K562 (cell line): Measurements from ENCODE around the gene GRK3. TPM values are rescaled to one million over a fixed set of nuclear protein-coding genes. Genes with fewer than 3 reads are reported as not detected.

Experiments
- FOXM1 ChIP-seq, 2 experiments: fragments of 450-650 bp in 1 of 2; sonication (generic) in 1 of 2; formaldehyde crosslinking in 1 of 2; IDR thresholded peaks; 2 replicates each; pipeline versions ENCODE4 v1.6.1 to v1.9.0; 2017 to 2022; ENCODE audit warnings: low read depth in 2 of 2, mild to moderate bottlenecking in 2 of 2, missing genetic modification reagents in 1 of 2, moderate library complexity in 1 of 2
- MAZ ChIP-seq, 2 experiments: fragments of 450-650 bp in 1 of 2; sonication (generic) in 1 of 2; formaldehyde crosslinking; IDR thresholded peaks in 1 of 2; conservative IDR thresholded peaks in 1 of 2; 2 replicates each; pipeline versions ENCODE4 v1.4.0 to v1.5.0; 2020; ENCODE audit warnings: mild to moderate bottlenecking in 1 of 2, missing genetic modification reagents in 1 of 2
- SMAD4 ChIP-seq: fragments of 250-450 bp; sonication (Bioruptor Pico); conservative IDR thresholded peaks from 2 replicates; pipeline ENCODE4 v1.8.0; 2021; ENCODE audit warnings: inconsistent platforms, mild to moderate bottlenecking, moderate library complexity
- SMARCA4 ChIP-seq: fragments of 450-650 bp; IDR thresholded peaks from 2 replicates; pipeline ENCODE4 v1.6.1; 2016
- ZEB2 ChIP-seq: fragments of 450-650 bp; IDR thresholded peaks from 2 replicates; pipeline ENCODE4 v1.6.1; 2016
- polyA plus RNA-seq, 8 experiments: library from polyadenylated mRNA; depleted of rRNA in 4 of 8; stranded (reverse) in 5 of 8; unstranded in 3 of 8; fragments of >200 nt; fragmentation: Nextera tagmentation in 2 of 8; fragmentation: Illumina TruSeq in 1 of 8; extraction: Ambion mirVana in 2 of 8; extraction: Trizol in 1 of 8; gene quantifications; 2 replicates each; pipeline versions ENCODE4 v1.2.1 to v1.2.3, GENCODE V29; 2011 to 2014; ENCODE audit warnings: inconsistent platforms in 1 of 8, missing spikeins in 1 of 8
- total RNA-seq, 7 experiments: library from RNA; depleted of rRNA in 6 of 7; stranded (reverse); fragments of >200 nt in 6 of 7; fragmentation: Illumina TruSeq in 2 of 7; extraction: Trizol in 2 of 7; gene quantifications; 2 replicates each; pipeline versions ENCODE4 v1.2.1 to v1.2.3, GENCODE V29; 2011 to 2021; ENCODE audit warnings: low replicate concordance in 1 of 7
- TF ChIP-seq, protein P1 (sequence below): fragments of 450-650 bp; IDR thresholded peaks from 2 replicates; pipeline ENCODE4 v1.6.1; 2018; ENCODE audit not compliant: partially characterized antibody
- TF ChIP-seq, protein P2 (sequence below): fragments of 250-450 bp; sonication (Bioruptor Pico); IDR thresholded peaks from 2 replicates; pipeline ENCODE4 v1.8.0; 2022; ENCODE audit warnings: inconsistent platforms, mild to moderate bottlenecking, moderate library complexity, borderline replicate concordance

Gene GRK3
- total and polyA plus RNA-seq, 9 of the 15 experiments (the other 6 are each of a cell fraction or from before 2014, with no cell fraction given), result 1.4 to 7.6 (median 3.6) TPM

GRCh38 chr22:25689631-25690030, 125.2 kb downstream of the GRK3 start (continued):
- TF ChIP-seq, protein P1, sequence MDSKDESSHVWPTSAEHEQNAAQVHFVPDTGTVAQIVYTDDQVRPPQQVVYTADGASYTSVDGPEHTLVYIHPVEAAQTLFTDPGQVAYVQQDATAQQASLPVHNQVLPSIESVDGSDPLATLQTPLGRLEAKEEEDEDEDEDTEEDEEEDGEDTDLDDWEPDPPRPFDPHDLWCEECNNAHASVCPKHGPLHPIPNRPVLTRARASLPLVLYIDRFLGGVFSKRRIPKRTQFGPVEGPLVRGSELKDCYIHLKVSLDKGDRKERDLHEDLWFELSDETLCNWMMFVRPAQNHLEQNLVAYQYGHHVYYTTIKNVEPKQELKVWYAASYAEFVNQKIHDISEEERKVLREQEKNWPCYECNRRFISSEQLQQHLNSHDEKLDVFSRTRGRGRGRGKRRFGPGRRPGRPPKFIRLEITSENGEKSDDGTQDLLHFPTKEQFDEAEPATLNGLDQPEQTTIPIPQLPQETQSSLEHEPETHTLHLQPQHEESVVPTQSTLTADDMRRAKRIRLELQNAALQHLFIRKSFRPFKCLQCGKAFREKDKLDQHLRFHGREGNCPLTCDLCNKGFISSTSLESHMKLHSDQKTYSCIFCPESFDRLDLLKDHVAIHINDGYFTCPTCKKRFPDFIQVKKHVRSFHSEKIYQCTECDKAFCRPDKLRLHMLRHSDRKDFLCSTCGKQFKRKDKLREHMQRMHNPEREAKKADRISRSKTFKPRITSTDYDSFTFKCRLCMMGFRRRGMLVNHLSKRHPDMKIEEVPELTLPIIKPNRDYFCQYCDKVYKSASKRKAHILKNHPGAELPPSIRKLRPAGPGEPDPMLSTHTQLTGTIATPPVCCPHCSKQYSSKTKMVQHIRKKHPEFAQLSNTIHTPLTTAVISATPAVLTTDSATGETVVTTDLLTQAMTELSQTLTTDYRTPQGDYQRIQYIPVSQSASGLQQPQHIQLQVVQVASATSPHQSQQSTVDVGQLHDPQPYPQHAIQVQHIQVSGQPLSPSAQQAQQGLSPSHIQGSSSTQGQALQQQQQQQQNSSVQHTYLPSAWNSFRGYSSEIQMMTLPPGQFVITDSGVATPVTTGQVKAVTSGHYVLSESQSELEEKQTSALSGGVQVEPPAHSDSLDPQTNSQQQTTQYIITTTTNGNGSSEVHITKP, result no peak
- TF ChIP-seq SMARCA4 (no peak), SMAD4 (no peak), FOXM1 (IDR thresholded peaks at IDR 0.05; ENCODE audit: low read depth) (no peak), FOXM1 (CRISPR knock-in tag; IDR thresholded peaks at IDR 0.05; ENCODE audit: low read depth) (no peak), ZEB2 (no peak), MAZ (CRISPR knock-in tag; conservative IDR thresholded peaks at IDR 0.05 in 1 of 2, IDR thresholded peaks at IDR 0.05 in 1 of 2) (no peak)
- TF ChIP-seq, protein P2, sequence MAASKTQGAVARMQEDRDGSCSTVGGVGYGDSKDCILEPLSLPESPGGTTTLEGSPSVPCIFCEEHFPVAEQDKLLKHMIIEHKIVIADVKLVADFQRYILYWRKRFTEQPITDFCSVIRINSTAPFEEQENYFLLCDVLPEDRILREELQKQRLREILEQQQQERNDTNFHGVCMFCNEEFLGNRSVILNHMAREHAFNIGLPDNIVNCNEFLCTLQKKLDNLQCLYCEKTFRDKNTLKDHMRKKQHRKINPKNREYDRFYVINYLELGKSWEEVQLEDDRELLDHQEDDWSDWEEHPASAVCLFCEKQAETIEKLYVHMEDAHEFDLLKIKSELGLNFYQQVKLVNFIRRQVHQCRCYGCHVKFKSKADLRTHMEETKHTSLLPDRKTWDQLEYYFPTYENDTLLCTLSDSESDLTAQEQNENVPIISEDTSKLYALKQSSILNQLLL (CRISPR knock-in tag), result no peak
